ENCODE results near the gene RFXANK. TPM values are rescaled to one million over a fixed set of nuclear protein-coding genes. Genes with fewer than 3 reads are reported as not detected.
"Not testable (repeated sequence)": the region's sequence is repeated elsewhere in the genome, so short reads cannot be mapped to it uniquely, and the experiment has no call there.

The RFXANK gene
- polyA plus RNA-seq, 1 donor from 2014 or later, result 40.0 TPM

DNA sequence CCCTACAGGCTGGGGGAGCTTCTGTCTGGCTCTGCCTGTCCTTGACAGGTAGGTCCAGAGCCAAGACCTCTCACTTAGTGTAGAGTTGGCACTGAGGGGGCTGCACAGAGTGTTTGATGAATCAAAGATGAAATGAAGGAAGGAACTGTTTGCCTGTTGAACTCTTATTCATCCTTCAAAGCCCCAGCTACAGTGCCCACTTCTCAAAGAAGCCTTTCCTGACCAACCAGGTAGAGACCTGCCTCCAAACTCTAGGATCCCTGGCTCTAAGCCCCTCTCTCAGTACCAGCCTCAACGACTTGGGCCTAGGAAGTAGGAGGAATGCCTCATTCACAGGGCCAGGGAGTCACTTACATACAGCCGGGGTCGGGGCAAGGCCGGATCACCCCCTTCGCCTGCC, 44.7 kb upstream of the RFXANK start:
- Histone ChIP-seq H3K79me2 (replicated peaks; ENCODE audit: insufficient read depth, low read length) (no peaks in the 10 kb centered on the region), H3K27ac (ENCODE audit: low read length) (no peak overlapping the region), H3K4me3 (ENCODE audit: low read length) (no peak overlapping the region), H2AFZ (ENCODE audit: low read depth, low read length) (no peak overlapping the region), H3F3A (ENCODE audit: insufficient read depth, low read length, poor library complexity, severe bottlenecking) (no peaks in the 10 kb centered on the region), H3K9ac (ENCODE audit: low read length) (no peak overlapping the region), H3K9me3 (ENCODE audit: low read length) (no peaks in the 10 kb centered on the region), H4K20me1 (ENCODE audit: insufficient read depth) (no peaks in the 10 kb centered on the region), H3K9me2 (ENCODE audit: insufficient read depth, low read length) (no peaks in the 10 kb centered on the region), H3K27me3 (ENCODE audit: insufficient read depth, low read depth, low read length) (no peaks in the 10 kb centered on the region), H3K36me3 (ENCODE audit: insufficient read depth, low read length) (no peaks in the 10 kb centered on the region), H3K4me2 (ENCODE audit: low read length) (no peak overlapping the region)
- TF ChIP-seq EZH2 (IDR thresholded peaks at IDR 0.05; ENCODE audit: borderline replicate concordance, insufficient read depth, low read length, poor library complexity, severe bottlenecking) (no peak), EP300 (conservative IDR thresholded peaks at IDR 0.05; ENCODE audit: poor library complexity, severe bottlenecking) (no peak), RAD21 (conservative IDR thresholded peaks at IDR 0.05) (no peak), POLR2AphosphoS5 (IDR thresholded peaks at IDR 0.05) (no peak), SMC3 (conservative IDR thresholded peaks at IDR 0.05; ENCODE audit: poor library complexity) (no peak), MXI1 (conservative IDR thresholded peaks at IDR 0.05; ENCODE audit: poor library complexity, severe bottlenecking) (no peak), TAF1 (IDR thresholded peaks at IDR 0.05; ENCODE audit: low read depth) (no peak)
- TF ChIP-seq, protein P1, sequence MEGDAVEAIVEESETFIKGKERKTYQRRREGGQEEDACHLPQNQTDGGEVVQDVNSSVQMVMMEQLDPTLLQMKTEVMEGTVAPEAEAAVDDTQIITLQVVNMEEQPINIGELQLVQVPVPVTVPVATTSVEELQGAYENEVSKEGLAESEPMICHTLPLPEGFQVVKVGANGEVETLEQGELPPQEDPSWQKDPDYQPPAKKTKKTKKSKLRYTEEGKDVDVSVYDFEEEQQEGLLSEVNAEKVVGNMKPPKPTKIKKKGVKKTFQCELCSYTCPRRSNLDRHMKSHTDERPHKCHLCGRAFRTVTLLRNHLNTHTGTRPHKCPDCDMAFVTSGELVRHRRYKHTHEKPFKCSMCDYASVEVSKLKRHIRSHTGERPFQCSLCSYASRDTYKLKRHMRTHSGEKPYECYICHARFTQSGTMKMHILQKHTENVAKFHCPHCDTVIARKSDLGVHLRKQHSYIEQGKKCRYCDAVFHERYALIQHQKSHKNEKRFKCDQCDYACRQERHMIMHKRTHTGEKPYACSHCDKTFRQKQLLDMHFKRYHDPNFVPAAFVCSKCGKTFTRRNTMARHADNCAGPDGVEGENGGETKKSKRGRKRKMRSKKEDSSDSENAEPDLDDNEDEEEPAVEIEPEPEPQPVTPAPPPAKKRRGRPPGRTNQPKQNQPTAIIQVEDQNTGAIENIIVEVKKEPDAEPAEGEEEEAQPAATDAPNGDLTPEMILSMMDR (IDR thresholded peaks at IDR 0.05; ENCODE audit: poor library complexity, severe bottlenecking), result no peak
- TF ChIP-seq, protein P2, sequence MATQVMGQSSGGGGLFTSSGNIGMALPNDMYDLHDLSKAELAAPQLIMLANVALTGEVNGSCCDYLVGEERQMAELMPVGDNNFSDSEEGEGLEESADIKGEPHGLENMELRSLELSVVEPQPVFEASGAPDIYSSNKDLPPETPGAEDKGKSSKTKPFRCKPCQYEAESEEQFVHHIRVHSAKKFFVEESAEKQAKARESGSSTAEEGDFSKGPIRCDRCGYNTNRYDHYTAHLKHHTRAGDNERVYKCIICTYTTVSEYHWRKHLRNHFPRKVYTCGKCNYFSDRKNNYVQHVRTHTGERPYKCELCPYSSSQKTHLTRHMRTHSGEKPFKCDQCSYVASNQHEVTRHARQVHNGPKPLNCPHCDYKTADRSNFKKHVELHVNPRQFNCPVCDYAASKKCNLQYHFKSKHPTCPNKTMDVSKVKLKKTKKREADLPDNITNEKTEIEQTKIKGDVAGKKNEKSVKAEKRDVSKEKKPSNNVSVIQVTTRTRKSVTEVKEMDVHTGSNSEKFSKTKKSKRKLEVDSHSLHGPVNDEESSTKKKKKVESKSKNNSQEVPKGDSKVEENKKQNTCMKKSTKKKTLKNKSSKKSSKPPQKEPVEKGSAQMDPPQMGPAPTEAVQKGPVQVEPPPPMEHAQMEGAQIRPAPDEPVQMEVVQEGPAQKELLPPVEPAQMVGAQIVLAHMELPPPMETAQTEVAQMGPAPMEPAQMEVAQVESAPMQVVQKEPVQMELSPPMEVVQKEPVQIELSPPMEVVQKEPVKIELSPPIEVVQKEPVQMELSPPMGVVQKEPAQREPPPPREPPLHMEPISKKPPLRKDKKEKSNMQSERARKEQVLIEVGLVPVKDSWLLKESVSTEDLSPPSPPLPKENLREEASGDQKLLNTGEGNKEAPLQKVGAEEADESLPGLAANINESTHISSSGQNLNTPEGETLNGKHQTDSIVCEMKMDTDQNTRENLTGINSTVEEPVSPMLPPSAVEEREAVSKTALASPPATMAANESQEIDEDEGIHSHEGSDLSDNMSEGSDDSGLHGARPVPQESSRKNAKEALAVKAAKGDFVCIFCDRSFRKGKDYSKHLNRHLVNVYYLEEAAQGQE (IDR thresholded peaks at IDR 0.05; ENCODE audit: borderline replicate concordance), result no peak

DNA sequence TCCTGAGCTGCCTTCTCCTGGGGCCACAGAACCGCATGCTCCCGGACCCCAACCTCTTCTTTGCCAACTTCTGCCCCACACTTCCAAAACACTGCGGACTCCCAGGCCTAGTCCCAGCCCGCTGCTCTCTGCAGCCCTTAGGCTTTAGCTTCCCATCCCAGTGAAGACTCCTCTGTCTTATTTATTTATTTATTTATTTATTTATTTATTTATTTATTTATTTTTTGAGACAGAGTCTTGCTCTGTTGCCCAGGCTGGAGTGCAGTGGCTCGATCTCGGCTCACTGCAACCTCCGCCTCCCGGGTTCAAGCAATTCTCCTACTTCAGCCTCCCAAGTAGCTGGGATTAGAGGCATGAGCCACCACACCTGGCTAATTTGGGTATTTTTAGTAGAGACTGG, 43.6 kb upstream of the RFXANK start:
- not testable (repeated sequence) for H3K79me2 ChIP-seq (replicated peaks; ENCODE audit: insufficient read depth, low read length)

DNA sequence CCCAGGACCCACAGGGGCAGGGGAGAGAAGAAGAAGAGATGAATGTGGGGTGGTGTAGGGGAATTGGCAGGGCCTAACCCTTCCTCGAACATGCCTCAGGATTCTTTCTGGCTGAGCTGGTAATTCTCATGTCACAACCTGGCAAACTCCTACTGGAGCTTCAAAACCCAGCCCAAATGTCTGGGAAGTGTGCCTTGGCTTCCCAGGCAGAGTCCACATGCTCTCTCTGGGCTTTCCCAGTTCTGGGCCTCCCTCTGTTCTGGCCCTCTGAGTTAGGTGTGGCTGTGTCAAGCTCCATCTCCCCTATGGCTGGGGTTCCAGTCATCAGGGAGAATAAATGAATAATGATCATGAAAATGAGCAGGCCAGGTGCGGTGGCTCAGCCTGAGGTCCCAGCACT, 42.6 kb upstream of the RFXANK start:
- Histone ChIP-seq H3K4me2 (ENCODE audit: low read length) (no peak overlapping the region), H3F3A (ENCODE audit: insufficient read depth, low read length, poor library complexity, severe bottlenecking) (no peaks in the 10 kb centered on the region), H3K27ac (ENCODE audit: low read length) (no peak overlapping the region), H2AFZ (ENCODE audit: low read depth, low read length) (no peak overlapping the region), H3K9ac (ENCODE audit: low read length) (no peak overlapping the region), H3K4me3 (ENCODE audit: low read length) (no peak overlapping the region), H4K20me1 (ENCODE audit: insufficient read depth) (no peaks in the 10 kb centered on the region), H3K9me3 (ENCODE audit: low read length) (no peaks in the 10 kb centered on the region), H3K27me3 (ENCODE audit: insufficient read depth, low read depth, low read length) (no peaks in the 10 kb centered on the region), H3K79me2 (replicated peaks; ENCODE audit: insufficient read depth, low read length) (no peaks in the 10 kb centered on the region), H3K9me2 (ENCODE audit: insufficient read depth, low read length) (no peaks in the 10 kb centered on the region), H3K36me3 (ENCODE audit: insufficient read depth, low read length) (no peaks in the 10 kb centered on the region)
- TF ChIP-seq RAD21 (conservative IDR thresholded peaks at IDR 0.05), result no peak
- TF ChIP-seq TAF1 (IDR thresholded peaks at IDR 0.05; ENCODE audit: low read depth), result no peak
- no peak for TF ChIP-seq SMC3 (conservative IDR thresholded peaks at IDR 0.05; ENCODE audit: poor library complexity)
- TF ChIP-seq EP300 (conservative IDR thresholded peaks at IDR 0.05; ENCODE audit: poor library complexity, severe bottlenecking), result no peak
- TF ChIP-seq MXI1 (conservative IDR thresholded peaks at IDR 0.05; ENCODE audit: poor library complexity, severe bottlenecking), result no peak

More for the DNA sequence above, 43.6 kb upstream of the RFXANK start:
- not testable (repeated sequence) for H3K9me3 ChIP-seq (ENCODE audit: low read length); H3K36me3 ChIP-seq (ENCODE audit: insufficient read depth, low read length); H3K27me3 ChIP-seq (ENCODE audit: insufficient read depth, low read depth, low read length); H2AFZ ChIP-seq (ENCODE audit: low read depth, low read length); H3K27ac ChIP-seq (ENCODE audit: low read length); H4K20me1 ChIP-seq (ENCODE audit: insufficient read depth); H3K9ac ChIP-seq (ENCODE audit: low read length); H3F3A ChIP-seq (ENCODE audit: insufficient read depth, low read length, poor library complexity, severe bottlenecking); H3K4me2 ChIP-seq (ENCODE audit: low read length); H3K9me2 ChIP-seq (ENCODE audit: insufficient read depth, low read length); H3K4me3 ChIP-seq (ENCODE audit: low read length)
